DOHH2 (cell line): ENCODE results near the gene VAV2.

Experiments used
- H3F3A ChIP-seq: fragments of 200-600 bp; sonication (generic), shearing (Covaris generic); 2 replicates; pipeline ENCODE4 v1.6.0; 2016; ENCODE audit warnings: antibody characterized with exemption, mild to moderate bottlenecking; ENCODE audit not compliant: control insufficient read depth, insufficient read depth
- H3K27ac ChIP-seq: fragments of 200-600 bp; sonication (generic); 2 replicates; pipeline ENCODE4 v1.5.1; 2014; ENCODE audit warnings: low read depth, mild to moderate bottlenecking, low read length, moderate library complexity
- H3K27me3 ChIP-seq: fragments of 200-600 bp; sonication (generic); 2 replicates; pipeline ENCODE4 v1.6.1; 2014; ENCODE audit warnings: mild to moderate bottlenecking, low read length, mixed read lengths; ENCODE audit not compliant: control insufficient read depth
- H3K36me3 ChIP-seq: fragments of 200-600 bp; sonication (generic); 2 replicates; pipeline ENCODE4 v1.6.1; 2014; ENCODE audit warnings: mild to moderate bottlenecking, low read length, moderate library complexity, mixed read lengths; ENCODE audit not compliant: control insufficient read depth
- H3K4me1 ChIP-seq: fragments of 200-600 bp; sonication (generic); 2 replicates; pipeline ENCODE4 v1.6.1; 2014; ENCODE audit warnings: mild to moderate bottlenecking, low read length, mixed read lengths; ENCODE audit not compliant: control insufficient read depth
- H3K4me2 ChIP-seq: fragments of 200-600 bp; sonication (generic); 2 replicates; pipeline ENCODE4 v1.6.0; 2014; ENCODE audit warnings: mild to moderate bottlenecking, low read length, moderate library complexity
- H3K4me3 ChIP-seq: fragments of 200-600 bp; sonication (generic); 2 replicates; pipeline ENCODE4 v1.5.1; 2014; ENCODE audit warnings: mild to moderate bottlenecking, low read length, mixed read lengths
- H3K79me2 ChIP-seq: fragments of 200-600 bp; sonication (generic); 2 replicates; pipeline ENCODE4 v1.6.1; 2014; ENCODE audit warnings: mild to moderate bottlenecking, low read length, mixed read lengths; ENCODE audit not compliant: control insufficient read depth
- H3K9me2 ChIP-seq: fragments of 200-600 bp; sonication (generic); replicated peaks from 2 replicates; pipeline ENCODE4 v1.6.1; 2014; ENCODE audit warnings: mild to moderate bottlenecking, low read length, mixed read lengths; ENCODE audit not compliant: control insufficient read depth
- H3K9me3 ChIP-seq: fragments of 200-600 bp; sonication (generic); 2 replicates; pipeline ENCODE4 v1.6.1; 2014; ENCODE audit warnings: antibody characterized with exemption, low read length, mixed read lengths; ENCODE audit not compliant: control insufficient read depth, insufficient read depth
- H4K20me1 ChIP-seq: fragments of 200-600 bp; sonication (generic); 2 replicates; pipeline ENCODE4 v1.6.0; 2014; ENCODE audit warnings: low read depth, mild to moderate bottlenecking, antibody characterized with exemption, low read length, moderate library complexity; ENCODE audit not compliant: control insufficient read depth, insufficient read depth
- CTCF ChIP-seq: fragments of 200-600 bp; sonication (generic); IDR thresholded peaks from one replicate; pipeline ENCODE4 v1.5.1; 2014; ENCODE audit warnings: antibody characterized with exemption, mild to moderate bottlenecking, low read depth, low read length; ENCODE audit not compliant: poor library complexity, severe bottlenecking
- EZH2phosphoT487 ChIP-seq: fragments of 200-600 bp; sonication (generic); IDR thresholded peaks from 2 replicates; pipeline ENCODE4 v1.6.1; 2017; ENCODE audit warnings: borderline replicate concordance, mild to moderate bottlenecking, antibody characterized with exemption, low read length, moderate library complexity, mixed read lengths

Gene VAV2

DNA sequence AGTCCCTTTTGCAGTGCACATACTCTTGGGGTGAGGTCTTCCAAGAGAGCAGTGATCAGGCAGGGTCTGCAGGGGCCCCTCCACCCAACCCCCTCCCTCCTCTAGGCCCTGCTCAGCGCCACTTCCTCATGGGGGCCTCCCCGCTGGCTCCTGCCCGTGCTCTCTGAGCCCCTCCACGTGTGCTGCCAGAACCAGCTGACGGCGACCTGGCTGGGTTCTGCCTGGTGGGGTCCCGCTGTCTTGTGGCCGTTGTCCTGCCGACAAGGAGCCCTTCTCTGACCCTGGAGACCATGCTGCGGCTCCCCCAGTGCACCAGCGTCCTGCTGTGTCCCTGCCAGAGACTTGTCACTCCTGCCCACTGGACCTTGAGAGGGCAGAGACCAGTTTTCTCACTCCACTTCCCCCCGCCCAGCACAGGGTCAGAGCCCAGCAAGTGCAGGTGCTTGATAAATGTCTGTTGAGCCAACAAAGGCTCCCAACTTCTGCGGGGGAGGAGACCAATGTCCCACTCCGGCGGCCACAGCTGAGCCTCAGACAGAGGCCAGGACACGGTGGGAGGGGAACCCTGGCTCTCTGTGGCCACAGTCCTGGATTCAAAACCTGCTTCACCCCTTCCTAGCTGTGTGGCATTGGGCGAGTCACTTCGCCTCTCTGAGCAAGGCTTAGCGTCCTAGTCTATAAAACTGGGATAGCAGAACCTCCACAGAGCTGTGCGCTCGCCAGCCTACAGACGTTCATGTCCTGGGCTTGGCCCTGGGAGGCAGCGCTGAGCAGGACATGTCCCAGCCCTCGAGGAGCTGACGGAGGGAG lies 278.8 kb downstream of the VAV2 start:
- Histone ChIP-seq H3K4me3 (no peak overlapping the region; the same call in 1 of the 2 replicates), H3K27ac (no peak overlapping the region), H3K79me2 (no peaks in the 10 kb centered on the region), H3K36me3 (no peaks in the 10 kb centered on the region), H3F3A (peaks cover 8% of the 10 kb centered on the region), H3K27me3 (no peaks in the 10 kb centered on the region), H4K20me1 (no peaks in the 10 kb centered on the region), H3K4me2 (peak overlapping the region; percentile 38), H3K9me3 (no peaks in the 10 kb centered on the region), H3K9me2 (no peaks in the 10 kb centered on the region), H3K4me1 (peaks cover 65% of the 10 kb centered on the region)
- peak; percentile 11 for TF ChIP-seq CTCF
- no peak for TF ChIP-seq EZH2phosphoT487

- TF ChIP-seq EZH2phosphoT487 (no peak), CTCF (no peak)
- no peaks in the 10 kb centered on the region for H3K79me2 ChIP-seq
- H3K36me3 ChIP-seq: no peaks in the 10 kb centered on the region
- H3F3A ChIP-seq: peaks cover 8% of the 10 kb centered on the region
- no peaks in the 10 kb centered on the region for H4K20me1 ChIP-seq
- H3K27me3 ChIP-seq: no peaks in the 10 kb centered on the region
- H3K4me1 ChIP-seq: peaks cover 74% of the 10 kb centered on the region
- H3K9me2 ChIP-seq: no peaks in the 10 kb centered on the region
- H3K27ac ChIP-seq: no peak overlapping the region
- H3K4me2 ChIP-seq: peak overlapping the region; percentile 38; the same call in 1 of the 2 replicates
- H3K4me3 ChIP-seq: no peak overlapping the region
- H3K9me3 ChIP-seq: no peaks in the 10 kb centered on the region
Measured at GRCh38 chr9:133712221-133713100, 279.7 kb downstream of the VAV2 start.
